AG10803 (cell line): ENCODE data around the gene SIX3.

Source experiments
- DNase-seq: peaks from one replicate; pipeline ENCODE4 v3.0.0; 2010; ENCODE audit warnings: low read depth
- H3K4me3 ChIP-seq: 2 replicates; pipeline ENCODE4 v1.5.1; 2011; ENCODE audit warnings: mild to moderate bottlenecking, low read length, control low read depth
- TF ChIP-seq, protein P1 (sequence below): conservative IDR thresholded peaks from 2 replicates; pipeline ENCODE4 v1.5.1; 2011; ENCODE audit warnings: mild to moderate bottlenecking, low read length, control low read depth, inconsistent platforms

The SIX3 gene

DNA sequence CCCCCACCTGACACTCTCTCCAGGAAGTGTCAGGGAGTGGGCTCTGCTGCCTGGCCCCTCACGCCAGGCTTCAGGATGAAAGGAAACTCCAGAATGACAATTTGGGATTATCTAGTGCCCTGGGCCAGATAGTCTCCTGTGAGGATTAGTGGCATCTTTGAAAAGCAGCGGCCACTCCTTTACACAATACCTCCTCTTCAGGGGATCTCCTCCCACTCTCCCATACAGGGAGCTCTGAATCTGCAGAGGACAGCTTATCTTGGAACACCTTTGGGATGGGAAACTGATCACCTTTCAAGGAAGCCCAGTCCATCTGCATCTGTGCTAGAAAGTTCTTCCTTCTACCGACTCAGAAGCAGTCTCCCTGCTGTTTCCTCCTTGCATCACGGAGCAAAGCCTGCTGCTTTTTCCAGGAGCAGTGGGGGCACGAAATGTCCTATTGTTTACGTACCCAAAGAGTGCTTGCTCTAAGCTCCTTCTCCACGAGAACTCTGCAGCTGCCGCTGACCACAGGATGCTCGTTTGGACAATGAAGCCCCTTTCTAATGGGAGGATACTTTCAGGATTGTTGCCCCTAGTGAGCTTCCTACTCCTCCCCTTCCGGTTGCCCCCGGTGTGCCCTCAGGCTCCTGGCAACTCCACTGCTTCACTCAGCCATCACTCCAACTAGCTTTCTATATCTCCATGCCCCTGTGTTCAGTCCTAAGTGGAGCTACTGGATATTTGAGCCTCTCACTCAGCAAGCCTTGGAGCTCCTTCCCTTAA, 31.5 kb downstream of the SIX3 start:
- H3K4me3 ChIP-seq: no peak overlapping the region; the same call in 1 of the 2 replicates
- TF ChIP-seq, protein P1, sequence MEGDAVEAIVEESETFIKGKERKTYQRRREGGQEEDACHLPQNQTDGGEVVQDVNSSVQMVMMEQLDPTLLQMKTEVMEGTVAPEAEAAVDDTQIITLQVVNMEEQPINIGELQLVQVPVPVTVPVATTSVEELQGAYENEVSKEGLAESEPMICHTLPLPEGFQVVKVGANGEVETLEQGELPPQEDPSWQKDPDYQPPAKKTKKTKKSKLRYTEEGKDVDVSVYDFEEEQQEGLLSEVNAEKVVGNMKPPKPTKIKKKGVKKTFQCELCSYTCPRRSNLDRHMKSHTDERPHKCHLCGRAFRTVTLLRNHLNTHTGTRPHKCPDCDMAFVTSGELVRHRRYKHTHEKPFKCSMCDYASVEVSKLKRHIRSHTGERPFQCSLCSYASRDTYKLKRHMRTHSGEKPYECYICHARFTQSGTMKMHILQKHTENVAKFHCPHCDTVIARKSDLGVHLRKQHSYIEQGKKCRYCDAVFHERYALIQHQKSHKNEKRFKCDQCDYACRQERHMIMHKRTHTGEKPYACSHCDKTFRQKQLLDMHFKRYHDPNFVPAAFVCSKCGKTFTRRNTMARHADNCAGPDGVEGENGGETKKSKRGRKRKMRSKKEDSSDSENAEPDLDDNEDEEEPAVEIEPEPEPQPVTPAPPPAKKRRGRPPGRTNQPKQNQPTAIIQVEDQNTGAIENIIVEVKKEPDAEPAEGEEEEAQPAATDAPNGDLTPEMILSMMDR: no peak; the same call in 1 of the 2 replicates
- no peak for DNase-seq

DNA sequence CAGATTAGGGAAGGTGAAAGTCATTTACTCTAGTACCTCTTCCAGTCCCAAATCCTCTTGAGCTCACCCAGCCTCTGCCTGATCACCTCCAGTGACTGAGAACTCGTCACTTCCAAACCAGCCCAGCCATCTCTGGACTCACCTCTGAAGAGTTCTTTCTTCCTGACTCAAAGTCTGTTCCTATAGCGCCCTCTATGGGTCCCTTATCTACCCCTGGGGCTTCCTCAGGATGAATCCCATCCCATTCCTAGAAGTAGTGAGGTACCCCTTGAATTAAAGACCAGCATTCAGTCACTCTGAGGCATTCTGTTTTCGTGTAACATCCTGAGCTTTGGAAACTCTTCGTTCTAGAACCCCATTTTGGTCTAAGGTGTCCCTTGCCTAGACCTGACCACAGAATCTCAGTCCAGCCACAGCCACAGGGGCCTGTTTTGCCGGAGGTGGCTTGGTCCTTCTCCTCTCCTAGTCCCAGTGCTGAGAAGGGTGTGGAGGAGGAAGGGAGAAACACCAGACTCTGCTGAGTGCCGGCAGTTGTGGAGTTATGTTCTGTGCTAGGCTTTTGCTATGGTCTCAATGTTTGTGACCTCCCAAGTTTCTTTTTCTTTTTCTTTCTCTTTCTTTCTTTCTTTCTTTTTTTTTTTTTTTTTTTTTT, 32.7 kb downstream of the SIX3 start:
- TF ChIP-seq, protein P1: peak; percentile 58
- peak; percentile 39 for DNase-seq
- no peak overlapping the region for H3K4me3 ChIP-seq

DNA sequence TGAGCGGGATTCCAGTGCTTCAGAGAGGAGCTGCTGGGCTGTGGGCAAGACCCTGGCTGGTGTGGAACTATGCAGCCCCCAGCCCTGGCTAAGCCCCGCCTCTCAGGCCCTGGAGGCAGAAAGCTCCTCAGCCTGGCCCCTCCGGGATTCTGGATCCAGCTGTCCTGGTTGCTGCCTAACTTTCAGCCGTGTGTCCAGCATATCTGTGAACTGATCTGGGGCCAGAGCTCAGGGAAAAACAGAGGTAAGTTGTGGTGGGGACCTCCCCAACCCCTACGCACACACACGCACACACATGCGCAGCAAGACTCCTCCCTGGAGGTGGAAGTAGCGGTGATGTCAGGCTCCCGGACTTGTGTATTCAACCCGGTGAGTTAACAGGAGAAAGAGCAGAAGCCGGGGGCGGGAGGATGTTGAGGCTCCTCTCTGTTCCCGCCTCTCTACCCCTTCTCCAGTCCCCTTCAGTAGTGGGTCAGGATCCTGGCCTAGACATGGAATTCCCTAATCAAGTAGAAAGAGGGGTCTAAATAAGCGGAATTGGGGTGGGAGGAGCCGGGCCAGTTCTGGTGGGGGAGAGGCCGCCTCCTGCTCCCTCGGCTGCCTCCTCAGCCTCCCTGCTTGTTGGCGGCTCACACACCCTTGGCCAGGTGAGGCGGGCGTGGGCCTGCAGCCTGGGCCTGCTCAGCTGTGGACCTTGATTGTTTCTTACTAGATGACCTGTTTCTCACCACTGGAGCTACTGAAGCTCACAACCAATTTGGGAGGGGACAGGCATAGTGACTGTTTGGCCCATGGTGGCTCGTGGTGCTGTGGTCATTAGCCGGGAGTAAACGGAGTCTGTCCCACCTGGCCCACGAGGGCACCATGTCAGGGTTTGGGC, 34.3 kb downstream of the SIX3 start:
- no peak overlapping the region for H3K4me3 ChIP-seq
- DNase-seq: no peak
- TF ChIP-seq, protein P1: no peak

DNA sequence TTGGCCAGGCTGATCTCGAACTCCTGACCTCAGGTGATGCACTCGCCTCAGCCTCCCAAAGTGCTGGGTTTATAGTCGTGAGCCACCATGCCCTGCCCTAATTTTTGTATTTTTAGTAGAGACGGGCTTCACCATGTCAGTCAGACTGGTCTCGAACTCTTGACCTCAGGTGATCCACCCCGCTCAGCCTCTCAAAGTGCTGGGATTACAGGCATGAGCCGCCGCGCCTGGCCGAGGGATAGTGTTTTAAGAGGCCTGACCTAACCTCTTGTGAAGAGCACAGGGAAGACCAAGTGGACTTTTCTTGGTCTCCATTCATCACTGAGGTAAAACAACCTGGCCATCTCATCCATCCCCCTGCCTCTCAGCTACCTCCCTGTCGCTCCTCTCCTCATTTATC, 38.1 kb downstream of the SIX3 start:
- no peak overlapping the region for H3K4me3 ChIP-seq
- no peak for DNase-seq
- TF ChIP-seq, protein P1: no peak

DNA sequence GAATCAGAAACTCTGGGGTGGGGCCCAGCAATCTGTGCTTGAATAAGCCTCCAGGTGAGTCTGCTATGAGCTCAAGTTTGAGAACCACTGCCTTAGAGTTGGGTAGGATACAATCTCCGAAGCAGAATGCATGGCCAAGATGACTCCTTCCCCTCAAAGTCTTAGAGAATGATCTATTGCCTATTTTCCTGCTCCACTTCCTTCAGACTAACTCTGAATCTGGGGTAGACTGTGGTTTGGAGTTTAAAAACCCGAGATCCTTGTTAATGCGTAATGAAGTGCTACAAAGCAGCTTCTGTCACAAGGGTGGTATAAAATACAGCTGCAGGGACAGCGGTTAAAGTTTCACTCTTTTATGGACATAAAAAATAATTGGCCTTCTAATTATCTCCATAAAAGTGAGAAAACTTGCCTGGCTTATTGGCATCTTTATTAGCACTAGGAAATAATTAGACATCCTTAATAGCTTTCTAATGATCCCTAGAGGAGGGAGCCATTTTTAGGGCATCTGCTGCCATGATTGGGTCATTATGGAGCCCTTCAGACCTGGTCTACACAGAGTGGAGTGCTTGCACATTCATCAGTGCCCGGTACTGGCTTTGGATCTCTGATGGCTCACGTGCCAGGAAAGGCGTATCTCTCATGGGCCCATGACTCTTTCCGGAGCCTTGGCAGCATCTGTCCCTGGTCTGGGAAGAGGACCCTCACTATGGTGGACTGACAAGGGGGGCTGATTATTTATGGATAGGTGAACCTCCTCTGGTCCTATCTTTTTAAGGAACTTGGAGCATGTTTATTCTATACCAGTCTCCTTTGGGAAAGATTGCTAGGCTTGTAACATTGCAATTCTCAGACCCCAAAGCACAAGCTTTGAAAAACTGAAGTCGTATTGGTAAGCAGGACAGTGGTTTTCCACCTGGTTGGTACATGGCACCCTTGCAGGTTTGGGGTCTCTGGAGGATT, 39.5 kb downstream of the SIX3 start:
- DNase-seq: no peak
- TF ChIP-seq, protein P1: no peak
- no peak overlapping the region for H3K4me3 ChIP-seq

DNA sequence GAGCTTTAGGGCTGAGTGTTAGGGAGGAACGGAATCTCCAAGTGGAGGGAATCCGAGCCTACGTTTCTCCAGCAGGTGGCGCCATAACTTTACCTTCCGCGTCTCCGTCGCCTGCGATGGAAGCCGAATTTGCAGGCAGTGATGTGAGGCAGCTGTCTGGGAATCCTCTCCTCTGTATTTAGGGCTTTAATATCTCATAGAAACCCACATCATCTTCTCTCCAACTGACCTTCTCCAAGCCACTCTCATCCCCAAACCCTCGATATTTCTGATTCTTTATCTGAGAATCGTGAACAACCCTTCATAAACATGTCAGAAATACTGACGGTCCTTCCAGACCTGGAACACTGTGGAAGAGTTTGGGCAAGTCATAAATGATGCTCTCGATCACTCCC, 40.2 kb downstream of the SIX3 start:
- H3K4me3 ChIP-seq: no peak overlapping the region
- TF ChIP-seq, protein P1: peak; percentile 89
- DNase-seq: peak; percentile 69
